GM12878 (cell line): ENCODE results near the gene HAUS7.

Experiments
- CEBPZ ChIP-seq: fragments of 150-350 bp; IDR thresholded peaks from 2 replicates; pipeline ENCODE4 v1.6.1; 2016; ENCODE audit warnings: low read depth, low read length
- CTCF ChIP-seq, 3 experiments: IDR thresholded peaks in 2 of 3; conservative IDR thresholded peaks in 1 of 3; 2 replicates each; pipeline ENCODE4 v1.5.1; 2011; ENCODE audit warnings: low read depth in 3 of 3, low read length in 3 of 3, mild to moderate bottlenecking in 3 of 3, control low read depth in 2 of 3, moderate library complexity in 2 of 3, inconsistent platforms in 1 of 3, mixed read lengths in 1 of 3; ENCODE audit not compliant: control insufficient read depth in 2 of 3, insufficient read depth in 1 of 3; ENCODE audit errors: extremely low read depth in 1 of 3
- LARP7 ChIP-seq: fragments of 450-650 bp; IDR thresholded peaks from 2 replicates; pipeline ENCODE4 v1.6.1; 2017; ENCODE audit warnings: mild to moderate bottlenecking
- POLR2AphosphoS5 ChIP-seq: IDR thresholded peaks from 2 replicates; pipeline ENCODE4 v1.6.1; 2011; ENCODE audit warnings: mild to moderate bottlenecking, low read length, inconsistent platforms
- RCOR1 ChIP-seq: conservative IDR thresholded peaks from 2 replicates; pipeline ENCODE4 v1.6.1; 2012; ENCODE audit warnings: low read depth, low read length, improper control_type of control experiment
- USF2 ChIP-seq: IDR thresholded peaks from 2 replicates; pipeline ENCODE4 v1.6.1; 2011; ENCODE audit warnings: low read depth, low read length, improper control_type of control experiment, borderline replicate concordance

- no peak for TF ChIP-seq LARP7
- no peak for TF ChIP-seq CTCF (IDR thresholded peaks at IDR 0.05 in 2 of 3, conservative IDR thresholded peaks at IDR 0.05 in 1 of 3; ENCODE audit: control insufficient read depth in 2 of 3, extremely low read depth in 1 of 3, insufficient read depth in 1 of 3, low read depth in 3 of 3, low read length in 3 of 3)
- no peak for TF ChIP-seq CEBPZ
- TF ChIP-seq USF2: no peak
- no peak for TF ChIP-seq RCOR1
- TF ChIP-seq POLR2AphosphoS5: no peak
These were observed 69.1 kb downstream of the HAUS7 start, which contains the start of gene PNMA6E for GRCh38 chrX:153401133-153401764.
